HG03378 (cell line): ENCODE measurements around the gene GAPDHS.

Experiments used
- ATAC-seq: cut with Tn5 transposase; IDR thresholded peaks from one replicate; pipeline ENCODE4 v1.9.1; 2021; ENCODE audit warnings: mild to moderate bottlenecking, moderate library complexity; ENCODE audit not compliant: unreplicated experiment

The GAPDHS gene

DNA sequence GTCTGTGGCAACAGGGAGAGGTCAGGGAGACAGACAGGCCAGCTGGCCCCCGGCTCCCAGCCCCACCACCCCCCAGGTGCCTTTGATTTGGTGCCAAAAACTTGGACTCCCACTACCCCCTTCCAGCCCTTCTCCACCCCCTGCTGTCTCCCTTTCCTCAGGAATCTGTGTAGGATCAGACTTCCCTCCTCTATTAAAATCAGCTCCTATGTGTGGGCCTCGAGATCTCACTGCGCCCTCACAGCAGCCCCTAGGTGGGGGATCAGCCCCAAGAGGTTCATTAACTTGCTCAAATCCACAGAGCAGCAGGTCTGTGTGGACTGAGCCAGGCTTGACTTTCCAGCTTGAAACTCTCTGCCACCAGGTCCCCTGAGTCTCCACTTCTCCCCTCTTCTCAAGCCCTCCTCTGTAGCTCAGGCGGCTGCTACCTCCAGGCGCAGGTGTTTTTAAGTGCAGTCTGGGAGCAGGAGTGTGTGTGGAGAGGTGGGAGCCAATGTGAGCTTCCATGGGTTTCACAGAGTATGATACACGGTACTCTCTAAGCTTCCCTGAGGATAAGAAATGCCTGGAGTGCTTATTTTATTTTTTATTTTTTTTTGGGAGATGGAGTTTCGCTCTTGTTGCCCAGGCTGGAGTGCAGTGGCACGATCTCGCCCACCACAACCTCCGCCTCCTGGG, 1.7 kb downstream of the GAPDHS start:
- ATAC-seq, result no peak

DNA sequence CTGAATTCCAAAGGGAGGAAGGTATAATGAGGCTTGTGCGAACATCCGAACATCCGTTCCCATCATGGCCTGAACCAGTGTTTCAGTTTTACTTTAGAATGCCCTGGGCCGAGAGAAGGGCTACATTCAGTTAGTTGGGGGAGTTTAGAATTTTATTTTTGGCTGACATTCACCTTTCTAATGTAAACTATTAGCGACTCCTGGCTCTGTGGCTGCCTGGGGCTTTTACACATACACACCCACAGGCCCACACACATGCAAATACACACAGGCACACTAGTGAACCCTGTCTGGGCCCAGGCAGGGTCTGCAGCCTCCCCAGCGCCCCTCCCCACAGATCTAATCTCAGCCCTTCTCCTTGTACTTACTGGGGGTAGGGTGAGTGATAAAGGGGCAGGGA, 6.1 kb downstream of the GAPDHS start:
- no peak for ATAC-seq

GRCh38 chr19:35539850-35540249, 6.6 kb downstream of the GAPDHS start:
- no peak for ATAC-seq

GRCh38 chr19:35540356-35540927, 7.2 kb downstream of the GAPDHS start:
- ATAC-seq, result no peak

- ATAC-seq, result no peak
Measured at GRCh38 chr19:35542209-35542608, 9.0 kb downstream of the GAPDHS start.

GRCh38 chr19:35543280-35544109, 10.2 kb downstream of the GAPDHS start:
- no peak for ATAC-seq

DNA sequence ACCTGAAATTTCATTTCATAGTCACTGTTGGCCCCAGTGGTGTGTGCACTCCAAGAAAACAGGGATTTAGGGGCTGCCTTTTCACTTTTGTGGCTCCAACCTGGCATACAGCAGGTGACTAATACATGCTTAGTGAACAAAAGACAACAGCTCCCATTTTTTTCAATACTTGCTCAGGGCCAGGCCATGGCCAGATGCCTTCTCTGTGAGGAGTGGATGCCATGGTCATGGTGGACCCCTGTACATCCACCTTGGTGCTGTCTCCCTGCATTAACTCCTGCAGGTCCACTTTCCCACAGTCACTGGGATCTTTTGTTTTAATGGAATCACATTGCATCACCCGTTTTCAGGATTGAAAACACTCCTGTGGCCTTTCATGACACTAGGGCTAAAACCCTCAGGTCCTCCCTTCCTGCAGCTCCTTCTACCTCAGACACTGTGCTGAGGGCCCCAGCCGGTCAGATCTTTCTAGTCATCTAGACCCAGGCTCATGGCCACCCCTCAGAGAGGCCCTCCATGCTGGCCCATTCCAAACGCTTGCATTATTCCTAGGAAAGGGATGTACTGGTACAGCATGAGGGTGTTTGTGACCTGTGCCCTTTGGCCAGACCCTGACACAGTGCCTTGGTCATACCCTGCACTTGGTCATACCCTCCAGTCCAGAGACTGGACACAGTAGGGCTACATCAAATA, 11.0 kb downstream of the GAPDHS start:
- no peak for ATAC-seq

GRCh38 chr19:35545001-35545854, 12.0 kb downstream of the GAPDHS start, which contains the start of gene TMEM147:
TSS of gene TMEM147 (plus strand) at chr19:35545626. CDS start at chr19:35545740, 114 bp downstream.
- ATAC-seq, result peak; percentile 41

- ATAC-seq, result peak; percentile 34
Measured at GRCh38 chr19:35545855-35546381, 12.7 kb downstream of the GAPDHS start.

DNA sequence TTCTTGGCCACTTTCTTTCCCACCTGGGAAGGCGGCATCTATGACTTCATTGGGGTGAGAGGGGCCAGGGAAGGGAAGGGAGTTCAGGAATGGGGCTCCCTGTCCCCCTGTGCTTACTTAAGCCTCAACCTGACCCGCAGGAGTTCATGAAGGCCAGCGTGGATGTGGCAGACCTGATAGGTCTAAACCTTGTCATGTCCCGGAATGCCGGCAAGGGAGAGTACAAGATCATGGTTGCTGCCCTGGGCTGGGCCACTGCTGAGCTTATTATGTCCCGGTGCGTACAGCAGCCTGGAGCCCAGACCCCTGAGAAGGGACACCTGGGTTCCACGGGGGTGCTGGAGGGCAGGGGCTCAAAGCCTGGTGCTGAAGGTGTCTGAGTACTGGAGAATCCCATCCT, 13.3 kb downstream of the GAPDHS start:
- ATAC-seq, result no peak

- no peak for ATAC-seq
Measured at GRCh38 chr19:35549174-35549788, 16.0 kb downstream of the GAPDHS start.

GRCh38 chr19:35549879-35550523, 16.7 kb downstream of the GAPDHS start:
- no peak for ATAC-seq

DNA sequence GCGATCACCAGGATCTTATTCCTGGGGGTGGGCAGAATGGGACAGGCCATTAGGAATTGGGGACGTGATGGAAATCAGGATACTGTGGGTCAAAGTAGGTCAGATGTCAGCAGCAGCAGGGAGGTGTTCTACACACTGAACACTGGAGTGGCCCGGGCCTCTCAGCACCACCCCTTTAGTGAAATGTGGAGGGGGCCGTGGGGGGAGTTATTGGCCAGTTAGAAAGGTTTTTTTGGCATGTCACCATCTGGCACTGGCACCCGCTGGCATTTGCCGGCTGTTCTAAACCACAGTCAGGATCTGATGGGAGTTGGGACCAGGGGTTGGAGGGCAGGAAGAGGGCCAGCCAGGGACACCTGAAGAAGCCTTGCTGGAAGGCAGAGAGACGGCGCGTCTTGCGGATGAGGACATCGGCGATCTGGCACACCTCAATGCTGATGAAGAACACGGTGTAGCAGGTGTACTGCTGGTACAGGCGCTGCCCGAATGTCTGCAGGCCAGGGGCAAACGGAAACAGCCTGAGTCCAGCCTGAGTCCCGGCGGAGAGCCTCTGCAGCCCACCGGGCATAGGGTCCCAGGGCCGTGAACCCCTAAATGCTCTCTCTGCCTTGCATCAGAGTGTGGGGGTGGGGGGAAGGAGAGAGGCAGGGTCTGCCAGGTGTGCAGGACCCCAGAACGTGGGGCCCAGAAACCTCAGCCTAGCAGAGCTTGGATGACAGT, 18.0 kb downstream of the GAPDHS start:
- ATAC-seq, result no peak

GRCh38 chr19:35552534-35553384, 19.5 kb downstream of the GAPDHS start:
- no peak for ATAC-seq

- no peak for ATAC-seq
Measured at GRCh38 chr19:35553385-35554000, 20.2 kb downstream of the GAPDHS start.

- ATAC-seq, result no peak
Measured at GRCh38 chr19:35554076-35554475, 20.8 kb downstream of the GAPDHS start.
